Osteocyte (in vitro differentiated cells): ENCODE measurements around the gene TBC1D22B. TPM values are rescaled to one million over a fixed set of nuclear protein-coding genes. Genes with fewer than 3 reads are reported as not detected.

Experiments used
- DNase-seq: peaks from one replicate; pipeline ENCODE4 v3.0.0; 2021; ENCODE audit warnings: mixed read lengths; ENCODE audit not compliant: unreplicated experiment; ENCODE audit errors: extremely low spot score
- H3K27ac Mint-ChIP-seq: one replicate; pipeline ENCODE4 v1.8.0; 2021; ENCODE audit warnings: mild to moderate bottlenecking, mixed read lengths; ENCODE audit not compliant: unreplicated experiment
- H3K27me3 Mint-ChIP-seq: one replicate; pipeline ENCODE4 v1.8.0; 2021; ENCODE audit warnings: mixed read lengths; ENCODE audit not compliant: unreplicated experiment
- H3K36me3 Mint-ChIP-seq: one replicate; pipeline ENCODE4 v1.8.0; 2021; ENCODE audit warnings: mixed read lengths; ENCODE audit not compliant: unreplicated experiment
- H3K4me1 Mint-ChIP-seq: one replicate; pipeline ENCODE4 v1.8.0; 2021; ENCODE audit warnings: mixed read lengths; ENCODE audit not compliant: unreplicated experiment
- H3K4me3 Mint-ChIP-seq: one replicate; pipeline ENCODE4 v1.8.0; 2021; ENCODE audit warnings: mild to moderate bottlenecking, moderate library complexity, mixed read lengths; ENCODE audit not compliant: unreplicated experiment
- H3K9me3 Mint-ChIP-seq: one replicate; pipeline ENCODE4 v1.8.0; 2021; ENCODE audit warnings: mixed read lengths; ENCODE audit not compliant: unreplicated experiment
- CTCF ChIP-seq: fragments of 200-600 bp; sonication (generic); IDR thresholded peaks from 2 replicates; pipeline ENCODE4 v1.5.0; 2021; ENCODE audit warnings: antibody characterized with exemption, mild to moderate bottlenecking, moderate library complexity
- total RNA-seq: library from RNA; stranded (reverse); gene quantifications from 2 replicates; pipeline ENCODE4 v1.2.1, GENCODE V29; 2021

The TBC1D22B gene
- total RNA-seq, 1 donor from 2014 or later, result 13.8 TPM

- Mint-ChIP-seq H3K27me3 (no peaks in the 10 kb centered on the region), H3K9me3 (no peaks in the 10 kb centered on the region), H3K36me3 (peaks cover 15% of the 10 kb centered on the region), H3K4me3 (no peak overlapping the region), H3K27ac (no peak overlapping the region), H3K4me1 (peaks cover 21% of the 10 kb centered on the region)
- no peak for TF ChIP-seq CTCF
- no peak for DNase-seq
These were observed 7.4 kb downstream of the TBC1D22B start for GRCh38 chr6:37265001-37265400.

GRCh38 chr6:37265860-37266259 lies 8.3 kb downstream of the TBC1D22B start:
- Mint-ChIP-seq H3K36me3 (peaks cover 19% of the 10 kb centered on the region), H3K4me1 (peaks cover 19% of the 10 kb centered on the region), H3K27ac (no peak overlapping the region), H3K27me3 (no peaks in the 10 kb centered on the region), H3K4me3 (no peak overlapping the region), H3K9me3 (no peaks in the 10 kb centered on the region)
- no peak for DNase-seq
- TF ChIP-seq CTCF, result no peak

GRCh38 chr6:37269105-37269504 lies 11.5 kb downstream of the TBC1D22B start:
- H3K4me3 Mint-ChIP-seq, result no peak overlapping the region
- peaks cover 19% of the 10 kb centered on the region for H3K36me3 Mint-ChIP-seq
- no peak overlapping the region for H3K27ac Mint-ChIP-seq
- H3K27me3 Mint-ChIP-seq, result no peaks in the 10 kb centered on the region
- H3K9me3 Mint-ChIP-seq, result no peaks in the 10 kb centered on the region
- no peak for TF ChIP-seq CTCF
- peaks cover 18% of the 10 kb centered on the region for H3K4me1 Mint-ChIP-seq
- no peak for DNase-seq

GRCh38 chr6:37272834-37273566 lies 15.4 kb downstream of the TBC1D22B start:
- peaks cover 14% of the 10 kb centered on the region for H3K4me1 Mint-ChIP-seq
- H3K27me3 Mint-ChIP-seq, result no peaks in the 10 kb centered on the region
- peak overlapping the region; percentile 20 for H3K27ac Mint-ChIP-seq
- no peaks in the 10 kb centered on the region for H3K9me3 Mint-ChIP-seq
- no peak for TF ChIP-seq CTCF
- peaks cover 19% of the 10 kb centered on the region for H3K36me3 Mint-ChIP-seq
- no peak for DNase-seq
- no peak overlapping the region for H3K4me3 Mint-ChIP-seq

- TF ChIP-seq CTCF, result no peak
- H3K9me3 Mint-ChIP-seq, result no peaks in the 10 kb centered on the region
- no peak overlapping the region for H3K4me3 Mint-ChIP-seq
- peaks cover 15% of the 10 kb centered on the region for H3K36me3 Mint-ChIP-seq
- no peak overlapping the region for H3K27ac Mint-ChIP-seq
- DNase-seq, result no peak
- H3K27me3 Mint-ChIP-seq, result no peaks in the 10 kb centered on the region
- peaks cover 16% of the 10 kb centered on the region for H3K4me1 Mint-ChIP-seq
These were observed 16.1 kb downstream of the TBC1D22B start for GRCh38 chr6:37273690-37274089.
